GM12878 (cell line): ENCODE data around the gene GALNT12. TPM values are rescaled to one million over a fixed set of nuclear protein-coding genes. Genes with fewer than 3 reads are reported as not detected.

Experiments used
- ATAC-seq: fragments of 200-7000 bp; cut with Tn5 transposase; 3 replicates; pipeline ENCODE4 v1.9.1; 2020; ENCODE audit warnings: mild to moderate bottlenecking, moderate library complexity
- BruUV-seq: library from RNA; stranded (reverse); fragments of 400-500 nt; replicated peaks from 2 replicates; lab custom pipeline; 2021; lab: Mats Ljungman, UMichigan
- CTCF ChIA-PET: fragments of 300-600 bp; sonication (Branson Sonifier 250); formaldehyde crosslinking; extraction: SDS; loops from one replicate; lab custom pipeline; 2021; ENCODE audit warnings: inconsistent platforms; lab: Yijun Ruan, JAX
- POLR2A ChIA-PET: fragments of 350-600 bp; formaldehyde crosslinking; extraction: SDS; loops from one replicate; lab custom pipeline; 2021; ENCODE audit warnings: inconsistent platforms; lab: Charles Lee
- RAD21 ChIA-PET: fragments of 300-600 bp; sonication (Branson Sonifier 250); formaldehyde crosslinking; loops from one replicate; lab custom pipeline; 2023; ENCODE audit warnings: antibody characterized with exemption; ENCODE audit not compliant: unreplicated experiment; lab: Charles Lee
- SMC1A ChIA-PET: fragments of 300-600 bp; sonication (Branson Sonifier 250); formaldehyde crosslinking; loops from one replicate; lab custom pipeline; 2023; ENCODE audit not compliant: unreplicated experiment, uncharacterized antibody; lab: Charles Lee
- DNase-seq: peaks from one replicate; pipeline ENCODE4 v3.0.0-alpha.2; 2011; ENCODE audit warnings: low read depth, low spot score
- FAIRE-seq: peaks from 3 replicates; lab custom pipeline; 2011; peaks lifted over from hg19 to GRCh38; lab: Jason Lieb, UNC
- H2AFZ ChIP-seq: 2 replicates; pipeline ENCODE4 v1.6.0; 2011; ENCODE audit warnings: low read depth, low read length, control low read depth; ENCODE audit not compliant: control insufficient read depth
- H3K27ac ChIP-seq: 2 replicates; pipeline ENCODE4 v1.5.1; 2011; ENCODE audit warnings: control low read depth; ENCODE audit not compliant: control insufficient read depth, insufficient read depth
- H3K27me3 ChIP-seq, 2 experiments: replicated peaks in 1 of 2; 2 replicates each; pipeline versions ENCODE4 v1.6.0 to v1.6.1; 2011; ENCODE audit warnings: low read length in 1 of 2; ENCODE audit not compliant: control insufficient read depth in 2 of 2, insufficient read depth in 2 of 2
- H3K36me3 ChIP-seq, 2 experiments: 2 replicates each; pipeline ENCODE4 v1.5.1; 2011; ENCODE audit warnings: low read length in 1 of 2; ENCODE audit not compliant: control insufficient read depth in 2 of 2, insufficient read depth in 2 of 2
- H3K4me1 ChIP-seq: 2 replicates; pipeline ENCODE4 v1.6.1; 2011; ENCODE audit warnings: mild to moderate bottlenecking, low read length, moderate library complexity, mixed read lengths; ENCODE audit not compliant: control insufficient read depth, insufficient read depth
- H3K4me2 ChIP-seq: 2 replicates; pipeline ENCODE4 v1.6.0; 2011; ENCODE audit warnings: control low read depth; ENCODE audit not compliant: control insufficient read depth, insufficient read depth
- H3K4me3 ChIP-seq: fragments of 200-600 bp; sonication (generic); 2 replicates; pipeline ENCODE4 v1.5.1; 2016
- H3K79me2 ChIP-seq: 2 replicates; pipeline ENCODE4 v1.6.0; 2011; ENCODE audit warnings: low read length; ENCODE audit not compliant: control insufficient read depth, insufficient read depth
- H3K9ac ChIP-seq: 2 replicates; pipeline ENCODE4 v1.8.0; 2011; ENCODE audit warnings: low read length, control low read depth, mixed read lengths; ENCODE audit not compliant: control insufficient read depth, insufficient read depth
- H3K9me3 ChIP-seq: replicated peaks from 3 replicates; pipeline ENCODE4 v1.5.1; 2011; ENCODE audit warnings: mild to moderate bottlenecking, low read length; ENCODE audit not compliant: control insufficient read depth, insufficient read depth
- H4K20me1 ChIP-seq: 2 replicates; pipeline ENCODE4 v1.6.0; 2011; ENCODE audit not compliant: control insufficient read depth, insufficient read depth
- MXI1 ChIP-seq: fragments of 150-350 bp; IDR thresholded peaks from 2 replicates; pipeline ENCODE4 v1.6.1; 2011; ENCODE audit warnings: low read depth, mild to moderate bottlenecking, inconsistent platforms, low read length, improper control_type of control experiment
- NBN ChIP-seq: fragments of 450-650 bp; IDR thresholded peaks from 2 replicates; pipeline ENCODE4 v1.6.1; 2016
- TBL1XR1 ChIP-seq: IDR thresholded peaks from 2 replicates; pipeline ENCODE4 v1.6.1; 2012; ENCODE audit warnings: low read depth, low read length, improper control_type of control experiment
- ZNF207 ChIP-seq: fragments of 450-650 bp; IDR thresholded peaks from 2 replicates; pipeline ENCODE4 v1.6.1; 2014; ENCODE audit warnings: antibody characterized with exemption, mild to moderate bottlenecking, borderline replicate concordance
- ZZZ3 ChIP-seq: IDR thresholded peaks from 2 replicates; pipeline ENCODE4 v1.6.1; 2011; ENCODE audit warnings: low read depth; ENCODE audit not compliant: control insufficient read depth, insufficient read length
- WGBS: methylation state at CpG from one replicate; pipeline ENCODE4 v1.1.6; 2016; ENCODE audit warnings: low lambda C conversion rate; ENCODE audit not compliant: insufficient replicate concordance, insufficient coverage; ENCODE audit errors: missing lambda C conversion rate; 5-methylcytosine and 5-hydroxymethylcytosine counted together
- in situ Hi-C: fragments of 300-500 bp; cut with MboI; formaldehyde crosslinking; loops from 9 replicates; pipeline ENCODE4 v1.14.3; 2018; ENCODE audit warnings: mixed read lengths
- intact Hi-C: fragments of 100-400 bp; cut with micrococcal nuclease; formaldehyde crosslinking; loops from one replicate; pipeline ENCODE4 v1.14.2; 2022; ENCODE audit not compliant: unreplicated experiment
- polyA plus RNA-seq, 11 experiments: library from polyadenylated mRNA; depleted of rRNA in 4 of 11; unstranded in 6 of 11; stranded (reverse) in 5 of 11; fragments of >200 nt; fragmentation: Nextera tagmentation in 4 of 11; fragmentation: Illumina TruSeq in 1 of 11; extraction: Ambion mirVana in 4 of 11; extraction: Trizol in 1 of 11; gene quantifications; 1 replicate in 1 of 11; 2 replicates in 10 of 11; pipeline versions ENCODE4 v1.2.1 to v1.2.3, GENCODE V29; 2011 to 2016; ENCODE audit warnings: inconsistent platforms in 2 of 11, missing spikeins in 2 of 11, low read depth in 1 of 11
- total RNA-seq, 4 experiments: library from RNA; depleted of rRNA in 3 of 4; stranded (reverse); fragments of >200 nt in 3 of 4; fragmentation: Illumina TruSeq in 1 of 4; extraction: Trizol in 1 of 4; gene quantifications; 2 replicates each; pipeline versions ENCODE4 v1.2.1 to v1.2.3, GENCODE V29; 2013 to 2021
- TF ChIP-seq, protein P1 (sequence below): fragments of 450-650 bp; formaldehyde crosslinking; IDR thresholded peaks from 2 replicates; pipeline ENCODE4 v1.4.0; 2022; ENCODE audit warnings: mild to moderate bottlenecking, moderate library complexity

The GALNT12 gene
- total and polyA plus RNA-seq, 10 of the 15 experiments (the other 5 are each of a cell fraction or from before 2014, with no cell fraction given) = 0.13 to 5.3 (median 3.2) TPM

DNA sequence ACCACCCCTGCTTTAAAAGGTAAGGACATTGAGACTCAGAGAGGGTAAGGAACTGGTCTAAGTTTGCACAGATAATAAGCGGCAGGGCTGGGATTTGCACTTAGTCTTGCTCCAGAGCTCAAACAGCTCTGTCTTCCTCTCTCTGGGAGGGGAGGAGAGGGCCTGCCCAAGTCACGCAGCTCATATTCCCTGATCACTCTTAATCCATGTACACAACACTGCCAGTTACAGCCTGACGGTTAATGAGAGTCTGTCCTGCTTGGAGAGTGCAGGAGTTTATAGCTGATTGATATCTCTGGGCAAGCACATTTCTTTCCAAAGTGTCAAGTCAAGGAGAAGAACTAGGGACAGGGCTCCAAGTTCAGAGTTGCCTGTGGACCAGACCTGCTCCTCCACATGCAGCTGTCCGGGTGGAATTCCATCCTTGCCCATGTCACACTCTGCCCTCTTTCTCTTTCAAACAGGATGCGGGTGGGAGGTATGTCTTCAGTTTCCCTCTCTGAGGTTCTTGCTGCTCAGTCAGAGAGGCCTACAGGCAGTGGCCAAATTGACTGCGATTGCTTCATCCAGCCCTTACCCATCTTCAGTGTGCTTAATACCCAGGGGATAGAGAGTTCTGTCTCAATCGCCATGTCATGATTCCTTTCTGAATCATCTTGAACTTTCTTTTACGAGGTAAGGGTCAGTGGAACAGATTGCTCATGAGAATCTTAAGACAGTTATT, 54.5 kb downstream of the GALNT12 start (continued):
- TF ChIP-seq, protein P1, sequence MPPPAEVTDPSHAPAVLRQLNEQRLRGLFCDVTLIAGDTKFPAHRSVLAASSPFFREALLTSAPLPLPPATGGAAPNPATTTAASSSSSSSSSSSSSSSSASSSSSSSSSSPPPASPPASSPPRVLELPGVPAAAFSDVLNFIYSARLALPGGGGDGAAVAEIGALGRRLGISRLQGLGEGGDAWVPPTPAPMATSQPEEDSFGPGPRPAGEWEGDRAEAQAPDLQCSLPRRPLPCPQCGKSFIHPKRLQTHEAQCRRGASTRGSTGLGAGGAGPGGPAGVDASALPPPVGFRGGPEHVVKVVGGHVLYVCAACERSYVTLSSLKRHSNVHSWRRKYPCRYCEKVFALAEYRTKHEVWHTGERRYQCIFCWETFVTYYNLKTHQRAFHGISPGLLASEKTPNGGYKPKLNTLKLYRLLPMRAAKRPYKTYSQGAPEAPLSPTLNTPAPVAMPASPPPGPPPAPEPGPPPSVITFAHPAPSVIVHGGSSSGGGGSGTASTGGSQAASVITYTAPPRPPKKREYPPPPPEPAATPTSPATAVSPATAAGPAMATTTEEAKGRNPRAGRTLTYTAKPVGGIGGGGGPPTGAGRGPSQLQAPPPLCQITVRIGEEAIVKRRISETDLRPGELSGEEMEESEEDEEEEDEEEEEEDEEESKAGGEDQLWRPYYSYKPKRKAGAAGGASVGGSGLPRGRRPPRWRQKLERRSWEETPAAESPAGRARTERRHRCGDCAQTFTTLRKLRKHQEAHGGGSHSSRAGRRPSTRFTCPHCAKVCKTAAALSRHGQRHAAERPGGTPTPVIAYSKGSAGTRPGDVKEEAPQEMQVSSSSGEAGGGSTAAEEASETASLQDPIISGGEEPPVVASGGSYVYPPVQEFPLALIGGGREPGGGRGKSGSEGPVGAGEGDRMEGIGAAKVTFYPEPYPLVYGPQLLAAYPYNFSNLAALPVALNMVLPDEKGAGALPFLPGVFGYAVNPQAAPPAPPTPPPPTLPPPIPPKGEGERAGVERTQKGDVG (CRISPR knock-in tag) = no peak
- TF ChIP-seq ZNF207 (no peak), NBN (no peak)

DNA sequence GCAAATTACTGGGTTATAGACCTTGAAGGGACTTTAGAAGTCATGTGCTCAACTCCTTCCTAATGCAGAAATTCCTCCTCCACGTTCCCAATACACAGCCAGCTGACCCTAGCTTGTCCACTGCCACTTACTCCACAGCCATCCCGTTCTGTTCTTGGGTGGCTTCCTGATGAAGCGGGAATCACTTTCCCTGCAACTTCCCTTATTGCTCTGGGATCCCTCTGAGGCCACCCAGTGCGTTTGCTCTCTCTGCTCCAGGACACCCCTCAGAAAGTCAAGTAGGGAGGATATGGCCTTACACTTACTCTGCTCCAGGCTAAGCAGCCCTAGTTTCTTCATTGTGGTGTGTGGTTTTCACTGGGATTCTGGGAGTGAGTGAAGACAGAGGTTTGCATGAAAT, 55.5 kb downstream of the GALNT12 start:
- no peak for TF ChIP-seq MXI1
- TF ChIP-seq ZZZ3 = no peak
- TF ChIP-seq TBL1XR1 = no peak
- ChIA-PET SMC1A (no interaction called here), POLR2A (no interaction called here), CTCF (no interaction called here), RAD21 (no interaction called here)
- H3K9me3 ChIP-seq = no peaks in the 10 kb centered on the region
- no peak overlapping the region for H3K27ac ChIP-seq
- BruUV-seq = no TSS peak
- H3K9ac ChIP-seq = no peak overlapping the region
- no peaks in the 10 kb centered on the region for H3K4me1 ChIP-seq
- H3K36me3 ChIP-seq = no peaks in the 10 kb centered on the region
- DNase-seq (no peak), FAIRE-seq (no peak), ATAC-seq (no peak)
- in situ Hi-C loops = no loop called here
- no peak overlapping the region for H3K4me3 ChIP-seq
- H2AFZ ChIP-seq = no peak overlapping the region
- 17% methylated on average over 4 of the region's 4 CpGs for WGBS
- H4K20me1 ChIP-seq = no peaks in the 10 kb centered on the region
- no peaks in the 10 kb centered on the region for H3K79me2 ChIP-seq
- peaks cover 1 to 5% of the 10 kb centered on the region in 2 experiments; a peak in 1 of 4 replicates for H3K27me3 ChIP-seq
- H3K4me2 ChIP-seq = no peak overlapping the region
- intact Hi-C loops = no loop called here
